Brain pericyte (primary cell): ENCODE measurements around the gene LPO.

Experiments
- DNase-seq: peaks from one replicate; pipeline ENCODE4 v3.0.0-alpha.2; 2012; ENCODE audit warnings: low read depth, low spot score

Gene LPO

DNA sequence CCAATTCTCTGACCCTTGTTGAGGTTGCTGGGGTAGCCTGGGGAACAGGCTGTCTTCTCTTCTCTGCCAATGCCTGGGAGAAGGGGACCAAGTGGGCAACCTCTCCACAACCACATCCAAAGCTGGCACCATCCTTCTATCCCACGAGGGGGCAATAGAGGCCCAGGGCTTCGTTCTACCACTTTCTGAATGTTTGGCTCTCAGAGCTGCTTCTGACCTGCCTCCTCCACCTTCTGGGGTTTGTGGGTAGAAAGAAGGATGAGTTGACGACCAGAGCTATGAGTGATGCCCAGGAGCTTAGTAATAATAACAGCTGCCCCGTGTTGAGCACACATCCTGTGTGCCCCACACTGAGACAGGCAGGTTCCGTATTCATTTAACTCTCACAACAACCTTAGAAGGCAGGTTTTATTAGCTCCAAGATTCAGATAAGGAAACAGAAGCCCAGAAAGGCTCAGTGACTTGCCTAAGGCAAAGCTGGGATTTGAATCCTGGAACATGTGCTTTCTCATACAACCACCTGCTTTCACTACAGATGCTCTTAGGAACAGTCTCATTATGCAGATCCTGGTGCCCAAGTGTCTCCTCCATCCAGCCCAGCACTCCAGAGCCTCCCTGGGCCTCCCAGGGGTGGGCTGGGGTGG lies 79.2 kb downstream of the LPO start:
- DNase-seq, result no peak

- no peak for DNase-seq
These were observed 79.7 kb downstream of the LPO start for GRCh38 chr17:58318065-58318481.
